GM18511 (cell line): ENCODE data around the gene C3orf62.

Source experiments
- ATAC-seq: cut with Tn5 transposase; IDR thresholded peaks from one replicate; pipeline ENCODE4 v1.9.1; 2021; ENCODE audit warnings: mild to moderate bottlenecking, moderate library complexity; ENCODE audit not compliant: unreplicated experiment

Gene C3orf62

DNA sequence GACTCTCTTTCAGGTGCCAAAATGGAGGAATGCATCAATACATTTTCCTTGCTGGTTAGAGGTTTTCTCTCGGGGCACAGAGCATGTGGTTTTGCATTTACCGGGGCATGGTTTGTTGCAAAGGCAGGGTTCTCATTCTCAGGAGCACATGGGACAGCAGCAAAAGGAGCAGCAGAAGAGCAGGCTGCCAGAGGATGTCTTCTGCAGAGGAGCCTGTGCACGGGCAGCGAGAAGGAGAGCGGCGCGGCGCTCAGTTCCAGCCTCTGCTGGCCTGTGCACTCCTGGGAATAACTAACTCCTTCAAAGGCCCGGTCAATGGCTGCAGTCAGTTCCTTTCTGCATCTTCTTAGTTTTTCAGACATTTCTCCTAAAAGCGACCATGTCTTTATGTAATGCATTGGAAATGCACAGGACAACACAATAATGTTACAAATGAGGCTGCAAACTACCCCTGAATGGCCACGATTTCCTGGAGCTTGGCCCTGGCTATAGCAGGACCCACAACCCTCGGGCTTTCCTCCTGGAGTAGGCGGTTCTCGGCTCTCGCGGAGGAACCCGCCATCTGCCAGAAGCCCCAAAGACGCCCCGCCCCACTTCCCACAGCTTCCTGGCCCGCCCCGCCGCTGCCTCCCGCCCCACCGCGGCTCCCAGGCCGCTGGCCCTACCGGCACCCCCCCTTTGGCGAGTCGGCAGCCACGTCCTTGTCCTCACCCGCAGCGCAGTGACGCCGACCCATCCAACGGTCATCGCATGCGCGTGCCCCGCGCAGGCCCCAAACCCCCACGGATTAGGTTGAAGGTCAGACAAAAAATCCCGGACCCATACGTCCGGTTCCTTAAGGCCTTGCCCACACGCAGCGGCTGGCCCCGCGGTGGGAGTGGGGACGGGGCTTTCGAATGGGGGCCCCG is at the start of gene C3orf62:
Gene C3orf62, minus strand, starts transcription at position 758 of the 908 bp plus-strand sequence. Its CDS starts 360 bp downstream, at position 398.
- peak; percentile 68 for ATAC-seq

GRCh38 chr3:49324768-49325167 is 47.7 kb upstream of the C3orf62 start:
- ATAC-seq = no peak

GRCh38 chr3:49316696-49317457 is 39.8 kb upstream of the C3orf62 start:
- ATAC-seq = no peak

- no peak for ATAC-seq
Measured at GRCh38 chr3:49313896-49314688, 37.1 kb upstream of the C3orf62 start.

GRCh38 chr3:49311283-49311682 is 34.3 kb upstream of the C3orf62 start:
- ATAC-seq = no peak

- no peak for ATAC-seq
Measured at GRCh38 chr3:49310677-49311076, 33.6 kb upstream of the C3orf62 start.

DNA sequence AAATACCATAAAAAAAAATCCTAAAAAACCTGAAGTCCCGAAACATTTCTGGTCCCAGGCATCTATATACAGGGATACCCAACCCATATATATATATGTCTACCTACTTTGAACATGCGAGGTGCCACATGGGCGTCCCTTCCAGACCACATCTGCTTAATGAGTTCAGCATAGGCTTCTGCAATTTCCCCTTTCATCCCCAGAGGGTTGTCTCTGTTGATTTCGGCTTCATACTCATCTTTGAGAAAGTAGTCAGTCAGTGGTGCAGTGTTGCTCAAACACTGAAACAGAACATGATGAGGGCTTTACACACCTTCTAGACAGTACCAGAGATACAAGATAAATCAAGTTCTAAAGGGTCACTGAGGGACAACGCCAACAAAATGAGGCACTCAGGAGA is 28.6 kb upstream of the C3orf62 start:
- no peak for ATAC-seq

GRCh38 chr3:49302613-49303012 is 25.6 kb upstream of the C3orf62 start:
- no peak for ATAC-seq

DNA sequence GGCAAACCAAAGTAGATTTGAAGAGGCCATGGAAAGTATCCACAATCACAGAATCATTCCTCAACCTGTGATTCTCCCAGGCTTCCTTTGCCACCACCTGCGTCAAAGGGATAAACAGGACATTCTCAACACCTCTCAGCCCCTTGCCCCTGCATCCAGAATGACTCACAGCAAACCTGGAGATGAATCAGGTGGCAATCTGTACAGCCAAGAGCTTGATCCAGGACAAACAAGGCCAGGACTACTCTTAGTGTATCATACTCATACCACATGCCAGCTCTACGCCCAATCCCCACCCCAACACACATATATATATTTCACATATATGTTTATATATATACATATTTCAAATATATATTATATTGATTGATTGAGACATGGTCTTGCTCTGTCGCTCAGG is 23.6 kb upstream of the C3orf62 start:
- ATAC-seq = no peak

GRCh38 chr3:49298511-49298910 is 21.5 kb upstream of the C3orf62 start:
- no peak for ATAC-seq

GRCh38 chr3:49296781-49297411 is 19.9 kb upstream of the C3orf62 start:
- no peak for ATAC-seq

DNA sequence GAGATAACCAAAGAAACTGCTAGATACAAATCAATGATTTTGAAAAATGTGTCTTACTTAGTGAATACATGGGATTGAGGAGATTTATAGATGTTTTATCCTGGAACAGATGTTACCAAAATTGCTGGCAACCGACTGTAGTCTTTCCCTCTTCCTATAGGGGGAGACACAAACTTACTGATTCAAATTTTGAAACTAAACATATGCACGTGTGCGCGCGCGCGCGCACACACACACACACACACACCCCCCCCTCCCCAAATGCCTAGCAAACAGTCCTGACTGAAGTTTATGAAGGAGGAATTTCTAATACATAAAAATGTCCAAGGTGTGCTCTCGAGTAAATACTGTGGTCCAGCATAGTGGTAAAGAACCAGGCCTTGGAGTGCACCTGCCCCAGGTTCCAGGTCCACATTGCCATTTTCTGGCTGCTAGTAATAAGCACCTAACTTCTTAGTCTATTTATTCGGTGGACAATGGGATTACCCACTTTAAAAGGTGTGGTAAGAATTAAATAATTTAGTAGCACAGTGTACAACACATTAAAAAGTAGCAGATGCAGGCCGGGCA is 18.5 kb upstream of the C3orf62 start:
- no peak for ATAC-seq

- no peak for ATAC-seq
Measured at GRCh38 chr3:49294343-49294742, 17.3 kb upstream of the C3orf62 start.

- ATAC-seq = no peak
Measured at GRCh38 chr3:49283997-49284396, 7.0 kb upstream of the C3orf62 start.

DNA sequence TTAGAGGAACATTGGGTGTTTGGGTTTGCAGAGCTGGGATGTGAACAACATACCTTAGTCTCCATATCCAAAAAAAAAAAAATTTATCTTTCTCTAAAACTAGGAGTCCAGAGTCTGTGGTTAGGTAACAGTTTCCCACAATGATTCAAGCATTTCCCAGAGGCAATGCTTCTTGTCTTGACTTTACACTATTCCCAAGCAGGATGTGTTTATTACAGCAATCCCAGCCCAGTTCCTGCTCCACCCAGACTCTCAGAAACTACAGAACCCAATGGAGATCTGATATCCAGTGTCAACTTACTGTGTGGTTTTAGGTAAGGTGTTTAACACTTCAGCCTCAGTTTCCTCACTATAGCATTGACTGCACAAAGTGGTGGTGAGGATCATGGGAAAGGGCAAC is 2.3 kb upstream of the C3orf62 start:
- no peak for ATAC-seq

GRCh38 chr3:49278548-49278947 is 1.5 kb upstream of the C3orf62 start:
- no peak for ATAC-seq

DNA sequence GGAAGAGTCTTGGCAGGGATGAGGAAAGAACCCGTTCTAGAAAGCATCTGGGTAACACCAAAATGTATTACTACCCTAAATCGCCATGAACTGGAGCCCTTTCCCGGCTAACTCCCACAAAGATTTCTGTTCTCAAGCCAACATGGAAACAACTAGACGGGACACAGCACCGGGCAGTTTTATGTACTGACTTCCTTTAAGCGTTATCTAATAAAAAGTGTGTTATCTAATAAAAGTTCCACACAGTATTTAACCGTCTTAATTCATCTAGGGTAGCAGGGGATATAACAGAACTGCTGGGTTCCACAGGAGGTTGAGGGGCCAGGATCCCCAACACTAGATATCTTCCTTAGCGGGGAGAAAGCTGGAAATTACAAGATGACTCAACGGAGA is 347 bp upstream of the C3orf62 start:
- no peak for ATAC-seq

- ATAC-seq = no peak
Measured at GRCh38 chr3:49273825-49274532, 3.1 kb downstream of the C3orf62 start.

GRCh38 chr3:49271047-49271446 is 6.0 kb downstream of the C3orf62 start:
- no peak for ATAC-seq

- no peak for ATAC-seq
Measured at GRCh38 chr3:49270156-49270500, 6.9 kb downstream of the C3orf62 start.
